GM12874 (cell line): ENCODE data around the gene RTF1.

Source experiments
- CTCF ChIP-seq: IDR thresholded peaks from 2 replicates; pipeline ENCODE4 v1.5.1; 2011; ENCODE audit warnings: low read depth, mild to moderate bottlenecking, control low read depth, low read length, moderate library complexity; ENCODE audit not compliant: insufficient read depth

Gene RTF1

DNA sequence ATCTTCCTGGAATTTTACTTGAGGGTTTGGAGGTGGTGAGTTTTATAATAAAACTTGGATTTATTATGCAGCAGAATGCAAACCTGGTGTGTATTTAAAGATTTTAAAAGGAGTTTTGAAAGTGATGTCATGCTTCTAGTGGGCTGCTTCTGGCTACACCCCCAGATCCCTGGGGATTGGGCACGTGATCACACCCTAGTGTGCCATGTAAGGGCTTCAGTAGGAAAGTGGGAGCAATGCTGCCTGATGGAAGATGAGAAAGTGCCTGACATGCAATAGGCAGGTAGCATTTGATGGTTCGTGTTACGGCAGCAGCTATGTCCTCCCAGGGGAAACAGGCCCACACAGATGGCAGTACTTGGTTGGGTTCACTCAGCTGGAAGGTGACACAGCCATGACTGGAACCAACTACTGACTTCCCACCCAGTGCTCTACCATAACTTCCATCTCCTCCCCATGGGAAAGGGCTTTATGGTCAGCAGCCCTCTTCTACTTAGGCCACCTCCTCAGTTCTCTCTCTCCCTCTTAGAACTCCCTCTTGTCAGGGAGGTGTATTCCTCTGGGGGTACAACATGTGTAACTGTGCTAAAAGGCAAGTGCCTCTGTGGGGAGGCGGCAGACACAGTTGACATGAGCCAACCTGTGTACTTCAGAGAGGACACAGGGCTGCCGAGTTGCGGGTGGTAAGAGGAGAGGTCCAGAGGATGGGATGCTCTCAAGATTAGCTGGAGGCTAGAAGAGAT lies 82.4 kb downstream of the RTF1 start:
- no peak for TF ChIP-seq CTCF

- no peak for TF ChIP-seq CTCF
Measured at GRCh38 chr15:41501191-41501917, 84.5 kb downstream of the RTF1 start.

GRCh38 chr15:41501931-41502794 lies 85.3 kb downstream of the RTF1 start:
- TF ChIP-seq CTCF: no peak

GRCh38 chr15:41502795-41503668 lies 86.1 kb downstream of the RTF1 start:
- no peak for TF ChIP-seq CTCF

DNA sequence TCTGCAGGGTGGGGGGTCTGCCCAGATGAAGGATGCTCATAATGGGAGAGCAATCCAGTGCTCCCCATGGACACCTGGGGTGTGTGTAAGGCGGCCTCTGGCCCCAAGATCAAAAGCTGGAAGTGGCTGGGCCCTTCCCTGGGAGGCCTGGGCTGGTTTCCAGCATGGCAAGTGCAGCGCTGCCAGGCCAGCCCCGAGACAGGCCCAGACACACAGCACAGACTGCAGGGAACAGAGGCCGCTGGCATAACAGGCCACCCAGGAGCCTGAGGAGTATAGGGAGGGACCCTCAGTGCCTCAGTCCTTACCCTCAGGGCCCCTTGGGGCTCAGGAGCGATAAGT lies 86.7 kb downstream of the RTF1 start:
- no peak for TF ChIP-seq CTCF

DNA sequence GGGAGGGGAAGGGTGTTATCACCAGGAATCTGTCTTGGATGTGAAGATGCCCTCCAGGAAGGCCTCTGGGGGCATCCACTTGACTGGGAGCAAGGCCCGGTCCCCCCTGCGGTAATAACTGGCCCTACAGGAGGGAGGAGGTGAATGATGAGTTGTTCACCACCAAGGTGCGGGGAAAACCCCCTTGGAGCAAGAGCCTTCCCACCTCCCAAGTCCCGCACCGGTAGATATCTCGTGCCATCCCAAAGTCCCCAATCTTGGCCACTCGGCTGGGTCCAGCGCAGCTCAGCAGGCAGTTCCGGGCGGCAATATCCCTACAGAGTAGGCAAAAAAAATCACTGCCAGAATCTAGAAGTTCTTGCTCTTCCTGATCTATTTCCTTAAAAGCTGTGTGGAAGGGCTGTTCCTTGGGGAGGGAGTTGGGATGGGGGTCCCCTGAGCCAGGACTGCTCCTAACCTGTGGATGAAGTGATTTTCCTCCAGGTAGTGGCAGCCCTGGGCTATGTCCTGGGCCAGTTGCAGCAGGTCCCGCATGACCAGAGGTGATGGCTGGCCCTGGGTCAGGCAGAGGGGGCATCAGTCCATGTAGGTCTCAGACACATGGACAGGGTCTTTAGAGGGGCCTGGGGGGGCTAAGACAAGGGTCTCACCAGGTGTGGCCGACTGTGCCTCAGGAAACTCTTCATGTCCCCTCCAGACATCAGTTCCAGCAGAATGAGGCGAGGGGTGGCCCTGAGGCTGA lies 88.0 kb downstream of the RTF1 start:
- no peak for TF ChIP-seq CTCF
